Esophagus squamous epithelium (tissue), 5 donors: ENCODE results near the gene RFC4. TPM values are rescaled to one million over a fixed set of nuclear protein-coding genes. Genes with fewer than 3 reads are reported as not detected.
"Not testable (repeated sequence)": the region's sequence is repeated elsewhere in the genome, so short reads cannot be mapped to it uniquely, and the experiment has no call there.

Experiments
- DNase-seq: peaks from one replicate; lab custom pipeline; 2025; lab: John Stamatoyannopoulos, UW
- H3K27ac ChIP-seq, 4 donors: fragments of 200-600 bp; sonication (generic); one replicate each; pipeline ENCODE4 v1.5.1; 2016 to 2019; ENCODE audit warnings: mild to moderate bottlenecking in 1 of 4
- H3K27me3 ChIP-seq, 4 donors: fragments of 200-600 bp; sonication (generic); 1 replicate in 3 of 4; 2 replicates in 1 of 4; pipeline versions ENCODE4 v1.5.1 to v1.6.0; 2017 to 2021; ENCODE audit warnings: antibody characterized with exemption in 1 of 4
- H3K36me3 ChIP-seq, 3 donors: fragments of 200-600 bp; sonication (generic); one replicate each; pipeline ENCODE4 v1.5.1; 2016 to 2019
- H3K4me1 ChIP-seq, 3 donors: fragments of 200-600 bp; sonication (generic); one replicate each; pipeline ENCODE4 v1.5.1; 2017 to 2019
- H3K4me3 ChIP-seq, 4 donors: fragments of 200-600 bp; sonication (generic); 1 replicate in 3 of 4; 2 replicates in 1 of 4; pipeline ENCODE4 v1.5.1; 2016 to 2019; ENCODE audit warnings: mild to moderate bottlenecking in 2 of 4, moderate library complexity in 1 of 4
- H3K9me3 ChIP-seq, 3 donors: fragments of 200-600 bp; sonication (generic); one replicate each; pipeline ENCODE4 v1.5.1; 2016 to 2019
- POLR2A ChIP-seq, 4 donors: fragments of 450-650 bp; IDR thresholded peaks; one replicate each; pipeline ENCODE4 v1.6.1; 2017; ENCODE audit warnings: antibody characterized with exemption in 4 of 4, mild to moderate bottlenecking in 4 of 4, moderate library complexity in 3 of 4
- WGBS, 2 donors: methylation state at CpG; one replicate each; pipeline ENCODE4 v1.1.5; 2018; 5-methylcytosine and 5-hydroxymethylcytosine counted together
- intact Hi-C: fragments of 100-400 bp; cut with DNase I; formaldehyde crosslinking; loops from one replicate; pipeline ENCODE4 v1.15.0; 2022
- total RNA-seq, 4 donors: library from RNA; depleted of rRNA; stranded (reverse); fragments of >200 nt; gene quantifications; one replicate each; pipeline ENCODE4 v1.1.0, GENCODE V29; 2016
- TF ChIP-seq, protein P1 (sequence below), 6 experiments: fragments of 450-650 bp in 4 of 6; fragments of 200-600 bp in 2 of 6; sonication (generic) in 2 of 6; IDR thresholded peaks; one replicate each; pipeline ENCODE4 v1.5.1; 2016 to 2019; ENCODE audit warnings: antibody characterized with exemption in 6 of 6, mild to moderate bottlenecking in 4 of 6, moderate library complexity in 4 of 6
- donor health status: DM: yes; HTN: yes; CAD: no.

Gene RFC4
- total RNA-seq, 4 donors from 2014 or later = 6.6 to 23.5 (median 15.9) TPM

GRCh38 chr3:186818956-186819355 lies 12.7 kb upstream of the RFC4 start:
- TF ChIP-seq, protein P1, sequence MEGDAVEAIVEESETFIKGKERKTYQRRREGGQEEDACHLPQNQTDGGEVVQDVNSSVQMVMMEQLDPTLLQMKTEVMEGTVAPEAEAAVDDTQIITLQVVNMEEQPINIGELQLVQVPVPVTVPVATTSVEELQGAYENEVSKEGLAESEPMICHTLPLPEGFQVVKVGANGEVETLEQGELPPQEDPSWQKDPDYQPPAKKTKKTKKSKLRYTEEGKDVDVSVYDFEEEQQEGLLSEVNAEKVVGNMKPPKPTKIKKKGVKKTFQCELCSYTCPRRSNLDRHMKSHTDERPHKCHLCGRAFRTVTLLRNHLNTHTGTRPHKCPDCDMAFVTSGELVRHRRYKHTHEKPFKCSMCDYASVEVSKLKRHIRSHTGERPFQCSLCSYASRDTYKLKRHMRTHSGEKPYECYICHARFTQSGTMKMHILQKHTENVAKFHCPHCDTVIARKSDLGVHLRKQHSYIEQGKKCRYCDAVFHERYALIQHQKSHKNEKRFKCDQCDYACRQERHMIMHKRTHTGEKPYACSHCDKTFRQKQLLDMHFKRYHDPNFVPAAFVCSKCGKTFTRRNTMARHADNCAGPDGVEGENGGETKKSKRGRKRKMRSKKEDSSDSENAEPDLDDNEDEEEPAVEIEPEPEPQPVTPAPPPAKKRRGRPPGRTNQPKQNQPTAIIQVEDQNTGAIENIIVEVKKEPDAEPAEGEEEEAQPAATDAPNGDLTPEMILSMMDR (IDR thresholded peaks at IDR 0.05) = no peak
- TF ChIP-seq POLR2A (IDR thresholded peaks at IDR 0.05) = no peak
- H3K36me3 ChIP-seq = no peaks in the 10 kb centered on the region
- WGBS, 2 donors = 63 to 82% methylated on average over 1 of the region's 1 CpG
- no peak overlapping the region for H3K4me3 ChIP-seq
- intact Hi-C loops = loop anchor here (5.0 kb wide), 1 partner anchor 207 kb away; the partner anchor contains the start of gene AHSG
- no peak overlapping the region for H3K27ac ChIP-seq
- no peaks in the 10 kb centered on the region for H3K4me1 ChIP-seq
- H3K9me3 ChIP-seq = no peaks in the 10 kb centered on the region
- no peak for DNase-seq
- H3K27me3 ChIP-seq = peaks cover 0 to 22% (median 0%) of the 10 kb centered on the region in 4 donors

DNA sequence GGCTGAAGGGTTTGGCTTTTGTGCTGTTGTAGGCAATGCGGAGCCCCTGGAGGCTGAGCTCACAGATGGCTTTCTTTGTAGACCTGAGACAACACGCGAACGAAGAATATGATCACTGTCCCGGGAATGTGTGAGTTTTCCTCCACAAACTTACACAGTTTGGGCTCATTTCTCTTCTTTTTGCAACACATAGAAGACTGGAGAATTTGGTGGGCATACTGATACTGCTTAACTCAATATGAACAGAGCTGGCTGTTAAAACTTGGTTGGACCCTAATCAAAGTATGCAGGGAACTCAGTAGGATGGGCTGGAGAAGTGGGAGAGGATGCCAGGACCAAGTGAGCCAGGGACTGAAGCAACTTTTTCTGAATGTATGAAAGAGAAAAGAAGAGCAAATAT lies 12.2 kb upstream of the RFC4 start:
- WGBS, 2 donors = 88 to 89% methylated on average over 5 of the region's 5 CpGs
- intact Hi-C loops = loop anchor here (5.0 kb wide), 1 partner anchor 206 kb away; the partner anchor contains the start of gene AHSG

GRCh38 chr3:186815435-186815834 lies 9.2 kb upstream of the RFC4 start:
- TF ChIP-seq POLR2A (IDR thresholded peaks at IDR 0.05) = no peak
- TF ChIP-seq, protein P1 (IDR thresholded peaks at IDR 0.05) = no peak
- no peaks in the 10 kb centered on the region for H3K4me1 ChIP-seq
- H3K9me3 ChIP-seq = no peaks in the 10 kb centered on the region
- no peak for DNase-seq
- no peak overlapping the region for H3K4me3 ChIP-seq
- intact Hi-C loops = loop anchor here (5.0 kb wide), 1 partner anchor 203 kb away; the partner anchor contains the start of gene AHSG
- no peaks in the 10 kb centered on the region for H3K36me3 ChIP-seq
- no peak overlapping the region for H3K27ac ChIP-seq
- 85 to 100% methylated on average over 1 of the region's 1 CpG for WGBS, 2 donors
- peaks cover 0 to 33% (median 0%) of the 10 kb centered on the region in 4 donors for H3K27me3 ChIP-seq

More for the DNA sequence above, 12.2 kb upstream of the RFC4 start:
- no peak for DNase-seq
- no peak overlapping the region for H3K27ac ChIP-seq
- no peaks in the 10 kb centered on the region for H3K4me1 ChIP-seq
- TF ChIP-seq POLR2A (IDR thresholded peaks at IDR 0.05) = no peak
- TF ChIP-seq, protein P1 (IDR thresholded peaks at IDR 0.05) = no peak
- H3K27me3 ChIP-seq = peaks cover 0 to 24% (median 0%) of the 10 kb centered on the region in 4 donors
- H3K36me3 ChIP-seq = no peaks in the 10 kb centered on the region
- no peaks in the 10 kb centered on the region for H3K9me3 ChIP-seq
- no peak overlapping the region for H3K4me3 ChIP-seq

DNA sequence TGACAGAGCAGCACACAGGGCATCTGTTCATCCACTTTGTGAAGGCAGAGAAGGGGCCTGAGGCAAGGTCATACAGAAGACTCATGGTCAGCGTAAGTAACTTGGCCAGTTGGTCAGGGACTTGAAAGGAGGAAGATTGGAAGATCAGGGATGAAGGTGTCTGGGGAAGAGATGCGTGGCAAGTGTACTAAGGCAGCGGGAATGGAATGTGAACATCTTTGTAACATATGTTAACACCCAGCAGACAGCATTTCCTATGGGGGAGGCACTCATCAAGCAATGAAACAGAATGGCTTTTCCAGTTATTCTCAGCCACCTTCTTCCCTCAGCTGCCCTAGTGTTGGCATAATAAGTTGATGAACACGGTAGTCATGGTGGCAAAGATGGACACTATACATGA lies 7.8 kb upstream of the RFC4 start:
- TF ChIP-seq, protein P1 (IDR thresholded peaks at IDR 0.05) = no peak
- TF ChIP-seq POLR2A (IDR thresholded peaks at IDR 0.05) = no peak
- no peak overlapping the region for H3K27ac ChIP-seq
- intact Hi-C loops = no loop called here

DNA sequence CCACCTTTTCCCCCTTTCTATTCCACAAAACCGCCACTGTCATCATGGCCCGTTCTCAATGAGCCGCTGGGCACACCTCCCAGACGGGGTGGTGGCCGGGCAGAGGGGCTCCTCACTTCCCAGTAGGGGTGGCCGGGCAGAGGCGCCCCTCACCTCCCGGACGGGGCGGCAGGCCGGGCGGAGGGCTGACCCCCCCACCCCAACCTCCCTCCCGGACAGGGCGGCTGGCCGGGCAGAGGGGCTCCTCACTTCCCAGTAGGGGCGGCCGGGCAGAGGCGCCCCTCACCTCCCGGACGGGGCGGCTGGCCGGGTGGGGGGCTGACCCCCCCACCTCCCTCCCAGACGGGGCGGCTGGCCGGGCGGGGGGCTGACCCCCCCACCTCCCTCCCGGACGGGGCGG lies 5.0 kb upstream of the RFC4 start:
- intact Hi-C loops, H3K27ac ChIP-seq, H3K36me3 ChIP-seq, H3K9me3 ChIP-seq, DNase-seq, H3K4me3 ChIP-seq: not testable (repeated sequence)
- 83% methylated on average over 2 of the region's 29 CpGs; no CpG with 5 or more reads in 1 of the 2 donors for WGBS, 2 donors
- Histone ChIP-seq H3K27me3 (peaks cover 0 to 30% (median 0%) of the 10 kb centered on the region in 4 donors), H3K4me1 (peaks cover 3 to 18% (median 4%) of the 10 kb centered on the region in 3 donors)

More for the DNA sequence above, 7.8 kb upstream of the RFC4 start:
- H3K27me3 ChIP-seq = peaks cover 0 to 33% (median 0%) of the 10 kb centered on the region in 4 donors
- no peaks in the 10 kb centered on the region for H3K9me3 ChIP-seq
- no peaks in the 10 kb centered on the region for H3K36me3 ChIP-seq
- no peak overlapping the region for H3K4me3 ChIP-seq
- 77 to 87% methylated on average over 4 of the region's 4 CpGs for WGBS, 2 donors
- peaks cover 0 to 1% (median 0%) of the 10 kb centered on the region in 3 donors for H3K4me1 ChIP-seq
- DNase-seq = no peak
